CD4-positive, alpha-beta T cell treated with Interferon alpha-2 for 1 hour (primary cell): Measurements from ENCODE around the gene LXN.

Experiments used
- DNase-seq, 2 donors: peaks; one replicate each; pipeline ENCODE4 v3.0.0-alpha.2; 2020 to 2022

LXN gene

GRCh38 chr3:158668506-158668905, 3.9 kb downstream of the LXN start:
- no peak for DNase-seq

DNA sequence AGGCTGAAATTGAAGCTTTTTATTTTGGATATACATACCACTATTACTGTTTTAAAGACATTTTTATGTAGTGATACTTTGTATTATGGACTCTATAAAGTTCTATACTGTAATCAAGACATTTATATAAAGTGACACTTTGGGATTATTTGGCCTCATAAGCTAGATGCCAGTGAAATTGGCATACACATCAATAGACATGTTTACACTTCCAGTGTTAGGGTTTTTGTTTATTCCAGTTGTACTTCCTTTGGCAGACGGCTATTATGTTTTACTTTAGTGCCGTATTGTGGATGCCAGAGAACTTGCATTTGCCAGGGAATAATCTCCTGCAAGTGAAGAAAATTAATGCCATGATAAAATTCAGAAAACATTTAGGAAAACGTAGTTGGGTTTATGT, 6.0 kb downstream of the LXN start:
- no peak for DNase-seq

DNA sequence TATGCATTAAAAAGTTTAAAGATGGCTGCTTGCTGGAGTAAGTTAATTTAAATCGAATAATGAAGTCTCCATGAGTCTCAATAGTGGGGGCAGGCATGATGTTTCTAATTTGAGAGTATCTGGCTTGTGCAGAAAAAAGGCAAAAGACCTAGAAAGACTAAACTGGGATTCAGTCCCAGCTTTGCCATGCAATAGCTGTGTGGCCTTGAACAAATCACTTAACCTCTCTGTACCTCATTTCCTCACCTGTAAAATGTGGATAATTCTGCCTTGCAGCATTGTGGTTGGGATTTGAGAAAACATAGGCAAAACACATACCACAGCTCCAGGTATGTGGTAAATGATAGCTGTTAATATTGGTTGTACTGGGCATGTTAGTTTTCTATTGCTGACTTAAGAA, 8.6 kb downstream of the LXN start:
- DNase-seq, result no peak

DNA sequence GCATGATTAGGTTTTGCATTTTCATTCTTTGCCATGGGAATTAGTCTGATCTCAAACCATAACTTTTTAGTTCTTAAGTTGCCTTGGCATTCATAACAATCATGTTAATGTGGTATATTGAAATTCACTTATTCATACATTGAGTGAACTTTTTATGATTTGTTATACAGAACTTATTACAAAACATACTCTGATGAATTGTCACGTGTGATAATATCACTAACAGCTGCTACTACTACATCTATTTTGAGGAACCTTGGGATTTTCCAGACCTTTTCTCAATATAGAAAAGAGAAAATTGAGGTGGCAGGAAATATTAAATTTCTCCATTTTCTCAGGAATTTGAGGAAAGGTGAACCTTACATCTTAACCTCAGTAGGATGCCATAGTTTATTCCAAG, 9.2 kb downstream of the LXN start:
- no peak for DNase-seq

- DNase-seq, result no peak
These were observed 11.7 kb downstream of the LXN start for GRCh38 chr3:158660711-158661110.

- peak; percentile 28 to 67 for DNase-seq
These were observed 12.8 kb downstream of the LXN start for GRCh38 chr3:158659454-158660237.

GRCh38 chr3:158658889-158659288, 13.6 kb downstream of the LXN start:
- no peak for DNase-seq

DNA sequence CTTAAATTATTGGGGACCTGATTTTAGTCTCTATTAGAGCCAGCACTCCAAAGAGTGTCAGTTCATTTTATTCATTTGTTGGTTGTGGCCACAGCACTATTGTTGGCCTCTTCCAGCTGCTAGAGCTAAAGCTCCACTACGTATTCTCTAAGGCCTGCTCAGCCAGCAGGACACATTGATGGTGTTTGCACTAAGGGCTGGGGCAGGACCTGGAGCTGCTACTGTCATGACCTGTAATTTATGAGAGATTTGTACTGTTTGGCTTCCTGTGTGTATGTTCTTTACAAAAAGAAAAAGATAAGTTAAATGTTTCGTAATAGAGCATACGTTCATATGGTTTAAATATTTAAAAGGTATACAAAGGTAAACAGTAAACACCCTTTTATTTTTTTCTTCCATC, 20.0 kb downstream of the LXN start:
- DNase-seq, result no peak

GRCh38 chr3:158651192-158651591, 21.3 kb downstream of the LXN start:
- no peak for DNase-seq

- DNase-seq, result no peak
These were observed 22.7 kb downstream of the LXN start for GRCh38 chr3:158649791-158650190.

DNA sequence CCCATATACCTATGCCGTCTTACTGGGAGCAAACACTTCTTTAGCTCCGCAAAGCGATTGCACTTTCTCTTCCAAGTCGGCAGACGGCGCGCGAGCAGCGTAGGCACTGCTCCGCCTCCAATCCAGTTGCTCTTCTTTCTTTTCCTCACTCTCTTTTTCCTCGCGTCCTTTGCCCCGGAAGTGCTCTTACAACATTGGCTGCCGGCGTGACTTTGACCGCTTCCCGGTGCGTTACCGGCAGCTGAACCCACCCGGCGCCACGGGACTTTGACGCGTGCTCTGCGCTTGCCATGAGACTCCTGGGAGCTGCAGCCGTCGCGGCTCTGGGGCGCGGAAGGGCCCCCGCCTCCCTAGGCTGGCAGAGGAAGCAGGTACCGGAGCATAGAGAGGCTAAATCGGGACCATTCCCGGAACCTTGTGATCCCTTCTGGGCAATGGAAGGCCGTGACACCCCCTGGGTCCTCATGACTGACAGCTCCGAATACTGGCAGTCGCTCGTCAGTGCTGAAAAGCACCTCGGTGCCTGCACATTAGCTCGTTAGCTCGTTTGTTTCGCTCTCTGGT, 28.0 kb downstream of the LXN start, which contains the start of gene GFM1:
Gene GFM1, plus strand, starts transcription at position 183 of the 564 bp plus-strand sequence. Its CDS starts 108 bp downstream, at position 291.
- peak; percentile 92 to 93 for DNase-seq

GRCh38 chr3:158642474-158643210, 29.8 kb downstream of the LXN start:
- DNase-seq, result no peak

DNA sequence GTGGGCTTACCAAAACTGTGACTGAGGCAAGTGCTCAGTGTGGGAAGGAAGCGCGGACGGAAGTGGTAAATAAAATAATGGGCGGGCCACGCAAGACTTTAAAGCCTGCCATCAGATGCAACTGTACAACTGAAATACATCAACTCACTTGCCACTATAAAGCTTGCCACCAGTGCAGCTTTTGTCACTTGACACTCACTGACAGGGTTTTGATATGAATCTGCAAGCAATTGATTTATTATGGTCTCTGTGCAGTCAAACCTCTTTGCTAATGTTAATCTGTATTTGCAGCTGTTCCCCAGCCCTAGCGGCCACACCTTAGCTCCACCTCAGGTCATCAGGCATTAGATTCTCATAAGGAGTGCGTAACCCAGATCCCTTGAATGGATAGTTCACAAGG, 30.4 kb downstream of the LXN start:
- DNase-seq, result peak in 1 of 2 donors; percentile 42

DNA sequence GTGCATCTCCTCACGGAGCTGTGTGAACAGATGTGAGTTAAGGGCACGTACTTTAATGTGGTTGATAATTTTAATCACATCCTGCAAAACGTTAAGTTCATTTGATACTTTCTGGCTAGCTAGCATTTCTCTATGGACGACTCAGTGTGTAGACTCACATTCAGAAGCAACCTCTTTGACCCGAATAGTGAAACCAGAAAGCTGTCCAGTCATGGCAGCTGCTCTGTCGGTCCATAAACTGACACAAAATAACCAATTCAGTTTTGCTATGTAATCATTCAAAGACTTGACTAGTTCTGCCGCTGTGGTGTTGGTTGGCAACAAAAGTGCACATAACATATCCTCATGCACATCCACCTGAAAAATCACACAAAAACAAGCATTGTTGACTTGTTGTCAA, 31.8 kb downstream of the LXN start:
- no peak for DNase-seq

- DNase-seq, result no peak
These were observed 40.5 kb downstream of the LXN start for GRCh38 chr3:158631981-158632380.

DNA sequence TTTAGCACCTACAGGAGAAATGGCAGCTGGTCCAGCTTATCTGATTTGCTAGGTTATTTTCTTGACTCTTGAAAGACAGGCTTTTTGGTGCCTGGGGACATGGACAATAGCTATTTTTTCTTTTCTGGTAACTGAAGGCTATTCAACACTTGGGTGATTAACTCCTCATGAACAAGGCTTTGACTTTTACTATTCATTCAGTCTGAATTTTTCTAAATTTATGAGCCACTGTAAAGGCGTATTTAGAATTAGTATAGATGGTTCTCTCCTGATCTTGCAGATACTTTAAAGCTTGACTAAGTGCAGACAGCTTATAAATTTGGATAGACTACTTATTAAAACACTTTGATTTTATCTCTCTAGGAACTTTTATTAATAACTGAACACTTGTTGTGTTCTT, 46.6 kb downstream of the LXN start:
- DNase-seq, result no peak

DNA sequence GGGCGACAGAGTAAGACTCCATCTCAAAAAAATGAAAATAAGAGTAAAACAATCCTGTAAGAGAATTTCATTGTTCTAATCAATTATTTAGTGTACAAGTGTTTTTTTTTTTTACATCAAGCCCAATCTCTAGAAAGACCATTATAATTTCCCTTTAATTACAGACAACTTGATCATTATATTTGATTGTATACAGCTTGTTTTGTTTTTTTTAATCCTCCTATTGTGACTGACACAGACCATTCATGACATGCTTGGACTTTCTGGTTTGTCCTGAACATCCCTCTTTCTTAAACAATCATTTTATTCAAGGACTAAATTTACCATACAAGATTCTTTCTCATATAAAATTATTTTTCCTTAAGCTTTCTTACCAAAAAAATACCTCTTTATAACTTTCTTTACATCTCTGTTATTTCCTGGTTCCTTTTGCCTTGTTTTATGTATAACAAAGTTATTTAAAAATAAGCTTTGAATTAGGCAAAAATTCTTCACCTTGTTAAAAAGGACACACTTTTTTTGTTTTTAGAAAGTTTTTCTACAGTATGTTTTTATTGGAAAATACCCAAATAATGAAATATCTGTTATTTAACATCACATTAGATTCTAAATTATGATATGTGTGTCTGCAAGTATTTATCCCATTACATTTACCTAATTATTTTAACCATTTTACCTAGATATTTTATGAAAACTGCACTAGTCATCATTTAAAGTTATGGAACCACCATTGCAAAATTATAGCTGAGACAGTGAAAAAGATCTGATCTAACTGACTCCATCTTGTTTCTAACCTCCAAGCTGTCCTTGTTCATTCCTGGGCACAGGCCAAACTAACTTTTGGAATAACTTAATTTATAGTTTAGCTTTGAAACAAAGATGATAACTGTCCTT, 54.2 kb downstream of the LXN start:
- DNase-seq, result no peak
